Measurements from ENCODE around the gene CNTNAP2. TPM values are rescaled to one million over a fixed set of nuclear protein-coding genes. Genes with fewer than 3 reads are reported as not detected.
"Not testable (repeated sequence)": the region's sequence is repeated elsewhere in the genome, so short reads cannot be mapped to it uniquely, and the experiment has no call there.

Gene CNTNAP2
- total RNA-seq, 2 experiments from 2014 or later = not detected

GRCh38 chr7:147779949-147780348, 1663.3 kb downstream of the CNTNAP2 start:
- no peaks in the 10 kb centered on the region for H3K27me3 Mint-ChIP-seq
- Histone ChIP-seq H3K9me3 (ENCODE audit: control insufficient read depth in 1 of 2, insufficient read depth in 1 of 2, low read length in 2 of 2) (peaks cover 0 to 4% of the 10 kb centered on the region in 2 experiments), H3K36me3 (ENCODE audit: insufficient read depth, low read length) (no peaks in the 10 kb centered on the region), H3K27me3 (ENCODE audit: control insufficient read depth in 1 of 2, insufficient read depth in 2 of 2, low read length in 2 of 2) (no peaks in the 10 kb centered on the region), H3K4me3 (ENCODE audit: low read length) (no peak overlapping the region), H3K4me1 (ENCODE audit: insufficient read depth, low read length) (no peaks in the 10 kb centered on the region), H3K27ac (ENCODE audit: low read depth in 1 of 2, low read length in 2 of 2) (no peak overlapping the region)
- DNase-seq (no peak), ATAC-seq (ENCODE audit: poor library complexity) (no peak)
- POLR2A ChIA-PET = no interaction called here
- intact Hi-C loops (cut with DNase I, micrococcal nuclease) = no loop called here
- TF ChIP-seq CTCF (IDR thresholded peaks at IDR 0.05) = no peak
- no peaks in the 10 kb centered on the region for H3K4me1 Mint-ChIP-seq (ENCODE audit: low read depth)
- no peak overlapping the region for H3K27ac Mint-ChIP-seq
- H3K9me3 Mint-ChIP-seq = peaks cover under 1% of the 10 kb centered on the region
- H3K4me3 Mint-ChIP-seq = no peak overlapping the region
- CTCF ChIA-PET = no interaction called here
- no peaks in the 10 kb centered on the region for H3K36me3 Mint-ChIP-seq (ENCODE audit: low read depth)

GRCh38 chr7:147796581-147796980, 1680.0 kb downstream of the CNTNAP2 start:
- H3K27me3 ChIP-seq (ENCODE audit: control insufficient read depth in 1 of 2, insufficient read depth in 2 of 2, low read length in 2 of 2) = no peaks in the 10 kb centered on the region
- H3K36me3 Mint-ChIP-seq (ENCODE audit: low read depth) = no peaks in the 10 kb centered on the region
- H3K27ac Mint-ChIP-seq = no peak overlapping the region
- peaks cover 2% of the 10 kb centered on the region for H3K9me3 Mint-ChIP-seq
- DNase-seq (no peak), ATAC-seq (ENCODE audit: poor library complexity) (no peak)
- no peak for TF ChIP-seq CTCF (IDR thresholded peaks at IDR 0.05)
- no peaks in the 10 kb centered on the region for H3K36me3 ChIP-seq (ENCODE audit: insufficient read depth, low read length)
- no peaks in the 10 kb centered on the region for H3K4me1 ChIP-seq (ENCODE audit: insufficient read depth, low read length)
- H3K4me3 ChIP-seq (ENCODE audit: low read length) = no peak overlapping the region
- H3K27me3 Mint-ChIP-seq = peaks cover 5% of the 10 kb centered on the region
- no peak overlapping the region for H3K27ac ChIP-seq (ENCODE audit: low read depth in 1 of 2, low read length in 2 of 2)
- CTCF ChIA-PET = no interaction called here
- intact Hi-C loops (cut with DNase I, micrococcal nuclease) = no loop called here
- no peaks in the 10 kb centered on the region for H3K9me3 ChIP-seq (ENCODE audit: control insufficient read depth in 1 of 2, insufficient read depth in 1 of 2, low read length in 2 of 2)
- H3K4me3 Mint-ChIP-seq = no peak overlapping the region
- no peaks in the 10 kb centered on the region for H3K4me1 Mint-ChIP-seq (ENCODE audit: low read depth)
- POLR2A ChIA-PET = no interaction called here

GRCh38 chr7:147798001-147798400, 1681.4 kb downstream of the CNTNAP2 start:
- H3K36me3 ChIP-seq (ENCODE audit: insufficient read depth, low read length) = no peaks in the 10 kb centered on the region
- H3K27ac Mint-ChIP-seq = no peak overlapping the region
- H3K4me1 ChIP-seq (ENCODE audit: insufficient read depth, low read length) = no peaks in the 10 kb centered on the region
- H3K27me3 ChIP-seq (ENCODE audit: control insufficient read depth in 1 of 2, insufficient read depth in 2 of 2, low read length in 2 of 2) = no peaks in the 10 kb centered on the region
- ChIA-PET CTCF (no interaction called here), POLR2A (no interaction called here)
- no peaks in the 10 kb centered on the region for H3K4me1 Mint-ChIP-seq (ENCODE audit: low read depth)
- H3K36me3 Mint-ChIP-seq (ENCODE audit: low read depth) = no peaks in the 10 kb centered on the region
- H3K27me3 Mint-ChIP-seq = peaks cover 5% of the 10 kb centered on the region
- H3K27ac ChIP-seq (ENCODE audit: low read depth in 1 of 2, low read length in 2 of 2) = no peak overlapping the region
- H3K9me3 Mint-ChIP-seq = peaks cover 2% of the 10 kb centered on the region
- no peak overlapping the region for H3K4me3 ChIP-seq (ENCODE audit: low read length)
- no peak for TF ChIP-seq CTCF (IDR thresholded peaks at IDR 0.05)
- peaks cover 0 to 4% of the 10 kb centered on the region in 2 experiments for H3K9me3 ChIP-seq (ENCODE audit: control insufficient read depth in 1 of 2, insufficient read depth in 1 of 2, low read length in 2 of 2)
- no peak overlapping the region for H3K4me3 Mint-ChIP-seq
- no peak for DNase-seq
- intact Hi-C loops (cut with DNase I, micrococcal nuclease) = no loop called here
- ATAC-seq (ENCODE audit: poor library complexity) = no peak

GRCh38 chr7:147801762-147802161, 1685.2 kb downstream of the CNTNAP2 start:
- H3K27ac ChIP-seq (ENCODE audit: low read depth in 1 of 2, low read length in 2 of 2); H3K27me3 ChIP-seq (ENCODE audit: control insufficient read depth in 1 of 2, insufficient read depth in 2 of 2, low read length in 2 of 2); H3K4me3 Mint-ChIP-seq; CTCF ChIA-PET; H3K9me3 Mint-ChIP-seq; H3K4me1 ChIP-seq (ENCODE audit: insufficient read depth, low read length); H3K36me3 ChIP-seq (ENCODE audit: insufficient read depth, low read length); H3K9me3 ChIP-seq (ENCODE audit: control insufficient read depth in 1 of 2, insufficient read depth in 1 of 2, low read length in 2 of 2); intact Hi-C loops (cut with DNase I, micrococcal nuclease); H3K4me3 ChIP-seq (ENCODE audit: low read length); H3K27ac Mint-ChIP-seq; H3K4me1 Mint-ChIP-seq (ENCODE audit: low read depth); ATAC-seq (ENCODE audit: poor library complexity); H3K27me3 Mint-ChIP-seq; H3K36me3 Mint-ChIP-seq (ENCODE audit: low read depth); POLR2A ChIA-PET; DNase-seq: not testable (repeated sequence)

All from CD4-positive, alpha-beta T cell (primary cell).